Vagina (tissue), 2 donors: Measurements from ENCODE around the gene MNS1.

Source experiments
- POLR2AphosphoS5 ChIP-seq, 2 donors: sonication (generic); formaldehyde crosslinking; IDR thresholded peaks; one replicate each; pipeline ENCODE4 v1.9.0; 2017; ENCODE audit warnings: antibody characterized with exemption in 2 of 2, mild to moderate bottlenecking in 2 of 2, low read depth in 1 of 2; ENCODE audit not compliant: insufficient read depth in 1 of 2
- TF ChIP-seq, protein P1 (sequence below), 3 experiments: fragments of 450-650 bp in 2 of 3; fragments of 200-600 bp in 1 of 3; sonication (generic) in 1 of 3; IDR thresholded peaks; one replicate each; pipeline ENCODE4 v1.5.1; 2017 to 2019; ENCODE audit warnings: antibody characterized with exemption in 3 of 3, mild to moderate bottlenecking in 2 of 3, moderate library complexity in 2 of 3

DNA sequence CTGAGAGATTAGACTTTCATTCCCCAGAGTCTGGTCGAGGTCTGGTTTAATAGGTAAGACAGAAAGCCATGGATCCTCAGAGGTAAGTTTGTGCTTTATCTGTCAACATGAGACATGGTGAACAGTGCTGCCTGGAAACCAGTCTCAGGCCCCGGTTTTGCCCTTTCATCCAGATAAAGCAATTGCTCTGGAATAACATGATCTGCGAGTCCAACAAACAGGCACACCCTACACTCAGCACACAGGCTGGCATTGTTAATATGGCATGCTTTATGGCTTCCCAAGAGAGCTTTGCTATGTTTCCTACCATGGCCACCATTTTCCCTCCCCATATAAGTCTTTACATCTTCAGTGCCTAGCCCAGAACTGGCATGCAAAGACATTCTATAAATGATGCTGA lies 30.1 kb upstream of the MNS1 start:
- TF ChIP-seq, protein P1, sequence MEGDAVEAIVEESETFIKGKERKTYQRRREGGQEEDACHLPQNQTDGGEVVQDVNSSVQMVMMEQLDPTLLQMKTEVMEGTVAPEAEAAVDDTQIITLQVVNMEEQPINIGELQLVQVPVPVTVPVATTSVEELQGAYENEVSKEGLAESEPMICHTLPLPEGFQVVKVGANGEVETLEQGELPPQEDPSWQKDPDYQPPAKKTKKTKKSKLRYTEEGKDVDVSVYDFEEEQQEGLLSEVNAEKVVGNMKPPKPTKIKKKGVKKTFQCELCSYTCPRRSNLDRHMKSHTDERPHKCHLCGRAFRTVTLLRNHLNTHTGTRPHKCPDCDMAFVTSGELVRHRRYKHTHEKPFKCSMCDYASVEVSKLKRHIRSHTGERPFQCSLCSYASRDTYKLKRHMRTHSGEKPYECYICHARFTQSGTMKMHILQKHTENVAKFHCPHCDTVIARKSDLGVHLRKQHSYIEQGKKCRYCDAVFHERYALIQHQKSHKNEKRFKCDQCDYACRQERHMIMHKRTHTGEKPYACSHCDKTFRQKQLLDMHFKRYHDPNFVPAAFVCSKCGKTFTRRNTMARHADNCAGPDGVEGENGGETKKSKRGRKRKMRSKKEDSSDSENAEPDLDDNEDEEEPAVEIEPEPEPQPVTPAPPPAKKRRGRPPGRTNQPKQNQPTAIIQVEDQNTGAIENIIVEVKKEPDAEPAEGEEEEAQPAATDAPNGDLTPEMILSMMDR (IDR thresholded peaks at IDR 0.05), result no peak
- no peak for TF ChIP-seq POLR2AphosphoS5 (IDR thresholded peaks at IDR 0.05; ENCODE audit: insufficient read depth in 1 of 2, low read depth in 1 of 2)
